BE2C (cell line): Measurements from ENCODE around the gene C14orf93.

Experiments used
- DNase-seq: peaks from one replicate; pipeline ENCODE4 v3.0.0-alpha.2; 2020
- H3K27me3 ChIP-seq: fragments of 250-450 bp; sonication (Bioruptor Pico); 2 replicates; pipeline ENCODE4 v1.5.1; 2020; ENCODE audit warnings: mild to moderate bottlenecking
- H3K36me3 ChIP-seq: fragments of 250-450 bp; sonication (Bioruptor Pico); 2 replicates; pipeline ENCODE4 v1.5.1; 2020; ENCODE audit warnings: mild to moderate bottlenecking
- H3K4me1 ChIP-seq: fragments of 250-450 bp; sonication (Bioruptor Pico); 2 replicates; pipeline ENCODE4 v1.5.1; 2020
- H3K4me3 ChIP-seq: 2 replicates; pipeline ENCODE4 v1.5.1; 2011; ENCODE audit warnings: low read depth, low read length
- H3K9me3 ChIP-seq: fragments of 250-450 bp; sonication (Bioruptor Pico); 2 replicates; pipeline ENCODE4 v1.5.1; 2020
- TF ChIP-seq, protein P1 (sequence below): IDR thresholded peaks from 2 replicates; pipeline ENCODE4 v1.5.1; 2012; ENCODE audit warnings: mild to moderate bottlenecking, low read depth, low read length

Gene C14orf93

DNA sequence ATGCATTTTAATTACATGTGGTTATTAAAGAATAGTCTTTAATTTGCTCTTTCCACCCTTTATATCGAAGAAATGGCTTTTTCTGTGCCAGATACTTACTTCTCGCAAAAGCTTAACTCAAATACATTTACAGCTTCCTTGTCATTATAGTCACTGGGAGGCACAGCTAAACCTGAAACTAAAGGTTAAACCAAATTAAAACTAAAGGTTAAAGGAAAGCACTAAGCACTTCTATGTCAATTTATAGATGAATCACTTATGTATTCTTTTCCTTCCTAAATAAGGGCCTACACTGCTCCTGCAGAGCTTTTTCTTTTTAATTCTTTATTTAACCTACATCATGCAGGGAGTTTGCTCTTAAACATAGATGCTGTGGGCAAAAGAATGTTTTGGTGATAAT is 9.1 kb downstream of the C14orf93 start:
- Histone ChIP-seq H3K4me1 (peaks cover 7% of the 10 kb centered on the region), H3K9me3 (no peaks in the 10 kb centered on the region), H3K4me3 (no peak overlapping the region), H3K27me3 (no peaks in the 10 kb centered on the region), H3K36me3 (no peaks in the 10 kb centered on the region)
- TF ChIP-seq, protein P1, sequence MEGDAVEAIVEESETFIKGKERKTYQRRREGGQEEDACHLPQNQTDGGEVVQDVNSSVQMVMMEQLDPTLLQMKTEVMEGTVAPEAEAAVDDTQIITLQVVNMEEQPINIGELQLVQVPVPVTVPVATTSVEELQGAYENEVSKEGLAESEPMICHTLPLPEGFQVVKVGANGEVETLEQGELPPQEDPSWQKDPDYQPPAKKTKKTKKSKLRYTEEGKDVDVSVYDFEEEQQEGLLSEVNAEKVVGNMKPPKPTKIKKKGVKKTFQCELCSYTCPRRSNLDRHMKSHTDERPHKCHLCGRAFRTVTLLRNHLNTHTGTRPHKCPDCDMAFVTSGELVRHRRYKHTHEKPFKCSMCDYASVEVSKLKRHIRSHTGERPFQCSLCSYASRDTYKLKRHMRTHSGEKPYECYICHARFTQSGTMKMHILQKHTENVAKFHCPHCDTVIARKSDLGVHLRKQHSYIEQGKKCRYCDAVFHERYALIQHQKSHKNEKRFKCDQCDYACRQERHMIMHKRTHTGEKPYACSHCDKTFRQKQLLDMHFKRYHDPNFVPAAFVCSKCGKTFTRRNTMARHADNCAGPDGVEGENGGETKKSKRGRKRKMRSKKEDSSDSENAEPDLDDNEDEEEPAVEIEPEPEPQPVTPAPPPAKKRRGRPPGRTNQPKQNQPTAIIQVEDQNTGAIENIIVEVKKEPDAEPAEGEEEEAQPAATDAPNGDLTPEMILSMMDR = no peak
- no peak for DNase-seq

DNA sequence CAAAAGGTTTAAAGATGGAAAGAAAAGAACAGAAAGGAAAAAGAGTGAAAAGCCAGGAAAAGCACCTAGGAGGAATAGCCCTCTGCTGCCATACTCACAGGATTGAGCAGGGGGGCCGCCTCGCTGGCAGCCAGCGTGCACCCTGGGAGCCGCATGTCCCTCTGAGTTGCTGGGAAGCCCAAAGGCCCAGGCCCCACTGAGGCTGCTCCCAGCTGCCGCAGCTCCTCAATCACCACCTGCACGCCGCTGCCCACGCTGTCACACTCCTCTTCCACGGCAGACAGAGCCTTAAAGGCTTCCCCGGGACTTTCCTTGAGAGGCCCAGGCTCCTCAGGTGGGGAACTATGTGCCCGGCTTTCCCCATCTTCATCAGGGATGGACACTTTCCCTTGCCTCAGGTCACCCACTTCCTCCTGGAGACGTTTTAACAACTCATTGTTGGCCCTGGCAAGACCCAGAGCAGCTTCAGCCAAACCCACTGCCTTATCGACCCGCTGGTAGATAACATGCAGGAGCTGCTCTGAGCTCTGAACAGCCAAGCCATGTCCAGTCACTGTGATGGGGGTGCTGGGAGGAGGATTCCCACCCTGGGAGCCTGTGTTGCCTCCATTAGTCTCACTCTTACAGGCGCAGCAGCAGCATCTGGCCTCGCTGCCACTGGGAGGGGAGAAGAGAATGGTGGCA is 11.5 kb downstream of the C14orf93 start:
- no peak for DNase-seq
- H3K4me1 ChIP-seq = peaks cover 10% of the 10 kb centered on the region
- no peaks in the 10 kb centered on the region for H3K27me3 ChIP-seq
- H3K4me3 ChIP-seq = no peak overlapping the region
- H3K9me3 ChIP-seq = no peaks in the 10 kb centered on the region
- TF ChIP-seq, protein P1 = no peak
- no peaks in the 10 kb centered on the region for H3K36me3 ChIP-seq

DNA sequence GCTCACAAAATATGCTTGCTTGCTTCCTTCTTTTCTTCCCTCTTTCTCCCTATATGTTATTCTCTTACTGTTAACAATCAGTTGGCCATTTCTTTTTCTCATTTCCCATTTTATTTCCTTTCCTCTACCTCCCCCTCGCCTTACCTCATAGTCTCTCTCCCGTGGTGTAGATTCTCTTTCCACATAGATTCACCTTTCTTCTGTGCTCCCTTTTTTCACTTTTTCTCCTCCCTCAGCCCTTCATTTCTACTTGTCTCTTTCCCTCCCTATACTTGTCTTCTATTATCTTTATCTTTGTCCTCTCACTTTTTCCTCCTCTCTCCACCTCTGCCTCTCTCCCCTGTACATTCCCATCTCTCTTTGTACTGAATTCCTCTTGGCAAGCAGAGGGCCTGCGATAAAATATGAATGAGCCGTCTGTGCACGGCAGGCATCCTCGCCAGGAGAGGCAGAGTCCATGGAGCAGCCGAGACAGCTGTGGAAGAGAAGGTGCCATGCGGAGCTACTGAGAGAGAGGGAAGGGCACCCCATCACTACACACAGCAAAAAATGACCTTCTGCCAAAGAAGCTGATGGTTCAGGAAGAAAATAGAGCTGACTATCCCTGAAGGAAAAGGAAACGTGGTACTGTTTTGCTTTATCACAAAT is 12.1 kb downstream of the C14orf93 start:
- H3K9me3 ChIP-seq = no peaks in the 10 kb centered on the region
- TF ChIP-seq, protein P1 = no peak
- no peak overlapping the region for H3K4me3 ChIP-seq
- no peaks in the 10 kb centered on the region for H3K36me3 ChIP-seq
- no peak for DNase-seq
- H3K4me1 ChIP-seq = peaks cover 10% of the 10 kb centered on the region
- H3K27me3 ChIP-seq = no peaks in the 10 kb centered on the region

DNA sequence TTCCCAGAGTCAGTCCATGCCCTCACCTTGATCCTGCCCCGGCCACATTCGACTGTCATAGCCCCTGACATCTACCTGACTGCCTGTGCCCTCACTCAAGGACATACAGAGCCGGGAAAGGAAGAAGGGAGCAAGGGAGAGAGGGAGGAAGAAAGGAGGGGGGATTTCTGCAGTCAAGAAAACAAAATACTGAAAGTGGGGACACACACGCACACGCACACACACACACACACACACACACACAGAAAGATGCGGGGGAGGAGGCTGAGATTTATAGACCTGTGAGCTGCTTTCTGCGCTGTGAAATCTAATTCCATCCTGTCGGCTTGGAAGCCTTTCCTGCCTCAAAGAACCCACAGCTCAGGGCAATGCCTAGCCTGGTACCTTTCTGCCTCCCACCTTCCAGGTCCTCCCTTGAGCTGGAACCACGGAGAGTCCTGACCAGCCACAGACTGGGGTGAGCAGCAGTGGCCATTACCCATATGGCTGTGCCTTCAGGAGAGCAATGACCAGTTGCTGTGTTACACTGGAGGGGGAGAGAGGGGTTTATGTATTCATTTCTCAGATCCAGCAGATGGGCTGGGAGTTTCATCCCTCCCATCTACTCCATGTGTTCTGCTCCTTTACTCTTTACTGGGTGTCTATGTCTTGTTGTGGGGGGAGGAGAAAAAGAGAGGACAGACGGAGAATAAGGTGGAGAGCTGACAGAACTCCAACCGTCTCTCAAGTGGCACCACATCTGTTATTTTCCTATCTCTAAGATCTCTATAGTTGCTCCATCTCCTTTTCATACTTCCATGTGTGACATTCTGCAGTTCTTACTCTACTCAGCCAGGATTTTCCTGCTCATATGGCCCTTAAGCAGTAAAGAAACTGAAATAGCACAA is 12.9 kb downstream of the C14orf93 start:
- H3K9me3 ChIP-seq = no peaks in the 10 kb centered on the region
- no peaks in the 10 kb centered on the region for H3K36me3 ChIP-seq
- no peaks in the 10 kb centered on the region for H3K27me3 ChIP-seq
- no peak overlapping the region for H3K4me3 ChIP-seq
- TF ChIP-seq, protein P1 = no peak
- no peak for DNase-seq
- H3K4me1 ChIP-seq = peaks cover 10% of the 10 kb centered on the region

DNA sequence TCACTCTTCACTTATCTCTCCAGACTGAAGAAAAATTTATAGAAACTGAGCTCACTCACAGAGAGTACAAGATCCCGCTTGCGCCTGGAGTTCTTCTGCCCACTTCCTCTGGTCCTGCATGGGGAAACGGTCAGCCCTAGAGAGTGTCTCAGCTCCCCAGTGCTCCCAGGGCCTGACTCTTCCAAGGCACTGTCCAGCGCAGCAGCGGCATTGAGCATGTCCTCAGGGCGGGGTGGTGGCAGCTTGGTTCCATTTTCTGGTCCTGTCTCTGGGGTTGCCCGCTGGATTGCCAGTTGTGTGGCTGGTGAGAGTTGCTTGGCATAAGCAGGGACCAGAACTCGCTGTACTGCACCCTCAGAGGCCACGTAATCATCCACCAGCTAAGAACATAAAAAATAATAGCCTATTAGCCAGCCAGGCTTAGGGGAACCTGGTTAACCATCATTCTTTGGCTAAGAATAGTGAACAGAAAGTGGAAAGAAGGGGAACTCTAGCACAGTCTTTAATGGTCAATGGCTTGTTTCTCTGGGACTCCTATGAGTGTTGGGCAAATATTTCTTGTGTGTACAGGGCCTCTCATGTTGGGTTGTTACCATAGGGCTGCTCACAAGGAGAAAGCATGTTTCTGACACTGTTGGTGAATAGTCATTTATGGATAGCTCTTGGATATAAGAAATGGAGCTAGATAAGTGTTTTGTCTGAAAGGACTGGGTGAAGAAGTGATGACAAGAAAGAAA is 13.9 kb downstream of the C14orf93 start:
- no peak overlapping the region for H3K4me3 ChIP-seq
- no peaks in the 10 kb centered on the region for H3K9me3 ChIP-seq
- TF ChIP-seq, protein P1 = no peak
- no peaks in the 10 kb centered on the region for H3K27me3 ChIP-seq
- H3K4me1 ChIP-seq = peaks cover 10% of the 10 kb centered on the region
- no peak for DNase-seq
- no peaks in the 10 kb centered on the region; the same call in 1 of the 2 replicates for H3K36me3 ChIP-seq
